GM19240 (cell line): ENCODE measurements around the gene PLAGL1.
"Not testable (repeated sequence)": the region's sequence is repeated elsewhere in the genome, so short reads cannot be mapped to it uniquely, and the experiment has no call there.

Experiments
- DNase-seq: peaks from one replicate; pipeline ENCODE4 v3.0.0; 2011; ENCODE audit warnings: low spot score; ENCODE audit not compliant: insufficient read length

The PLAGL1 gene

DNA sequence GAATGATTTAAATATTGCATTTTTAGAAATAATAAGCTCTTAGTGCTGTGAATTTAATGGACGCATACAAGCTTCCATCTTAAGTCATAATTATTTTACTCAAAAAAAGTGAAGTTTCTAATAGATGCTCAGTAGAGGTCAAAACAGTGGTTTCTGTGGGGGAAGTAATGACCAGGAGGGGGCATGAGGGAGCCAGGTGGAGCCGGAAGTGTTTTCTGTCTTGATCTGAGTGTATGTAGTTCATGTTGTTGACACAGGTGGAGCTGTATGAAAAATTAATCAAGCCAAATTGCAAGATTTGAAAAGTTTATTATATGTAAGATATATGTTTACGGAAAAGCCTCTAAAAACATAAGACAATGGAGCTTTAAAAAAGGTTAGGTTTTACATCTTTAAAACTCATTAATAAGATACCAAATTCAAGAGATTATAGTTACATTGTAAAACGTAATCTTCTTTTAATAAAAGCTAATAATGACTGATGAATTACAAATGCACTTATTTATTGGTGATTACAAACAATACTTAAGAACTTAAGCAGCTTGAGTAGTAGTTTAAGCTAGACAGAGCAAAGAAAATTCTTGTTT, 68.0 kb downstream of the PLAGL1 start:
- peak; percentile 62 for DNase-seq

DNA sequence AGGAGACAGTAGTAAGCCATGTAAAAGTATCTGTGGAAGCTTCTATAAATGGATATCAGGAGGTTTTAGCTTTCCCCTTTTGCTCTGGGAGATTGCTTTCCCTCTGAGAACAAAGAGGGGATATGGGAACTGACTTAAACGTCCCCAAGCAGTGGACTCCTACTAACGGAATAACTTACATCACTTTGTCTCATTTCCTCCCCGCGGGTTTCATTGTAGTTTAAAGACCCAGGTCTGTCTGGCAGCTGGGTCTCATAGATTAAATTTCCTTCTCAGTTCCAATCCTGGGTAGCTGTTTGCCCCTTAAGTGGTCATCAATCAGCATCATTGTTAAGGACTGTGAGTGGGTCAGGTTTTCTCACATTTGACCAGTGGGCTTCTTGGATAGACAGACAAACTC, 68.7 kb downstream of the PLAGL1 start:
- no peak for DNase-seq

DNA sequence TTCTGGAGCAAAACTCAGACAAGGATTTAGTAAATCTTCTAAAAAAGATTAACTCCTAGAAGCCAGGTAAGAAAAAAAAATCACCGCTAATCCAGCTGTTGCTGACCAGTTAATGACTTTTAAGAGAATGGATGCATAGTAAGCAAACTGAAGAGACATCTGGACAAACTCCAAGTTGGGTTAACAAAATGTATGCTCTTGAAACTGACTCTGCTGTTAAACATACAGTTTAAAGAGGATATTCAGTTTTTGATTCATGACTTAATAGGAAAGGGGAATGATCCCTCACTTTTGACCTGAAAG, 70.4 kb downstream of the PLAGL1 start:
- no peak for DNase-seq

DNA sequence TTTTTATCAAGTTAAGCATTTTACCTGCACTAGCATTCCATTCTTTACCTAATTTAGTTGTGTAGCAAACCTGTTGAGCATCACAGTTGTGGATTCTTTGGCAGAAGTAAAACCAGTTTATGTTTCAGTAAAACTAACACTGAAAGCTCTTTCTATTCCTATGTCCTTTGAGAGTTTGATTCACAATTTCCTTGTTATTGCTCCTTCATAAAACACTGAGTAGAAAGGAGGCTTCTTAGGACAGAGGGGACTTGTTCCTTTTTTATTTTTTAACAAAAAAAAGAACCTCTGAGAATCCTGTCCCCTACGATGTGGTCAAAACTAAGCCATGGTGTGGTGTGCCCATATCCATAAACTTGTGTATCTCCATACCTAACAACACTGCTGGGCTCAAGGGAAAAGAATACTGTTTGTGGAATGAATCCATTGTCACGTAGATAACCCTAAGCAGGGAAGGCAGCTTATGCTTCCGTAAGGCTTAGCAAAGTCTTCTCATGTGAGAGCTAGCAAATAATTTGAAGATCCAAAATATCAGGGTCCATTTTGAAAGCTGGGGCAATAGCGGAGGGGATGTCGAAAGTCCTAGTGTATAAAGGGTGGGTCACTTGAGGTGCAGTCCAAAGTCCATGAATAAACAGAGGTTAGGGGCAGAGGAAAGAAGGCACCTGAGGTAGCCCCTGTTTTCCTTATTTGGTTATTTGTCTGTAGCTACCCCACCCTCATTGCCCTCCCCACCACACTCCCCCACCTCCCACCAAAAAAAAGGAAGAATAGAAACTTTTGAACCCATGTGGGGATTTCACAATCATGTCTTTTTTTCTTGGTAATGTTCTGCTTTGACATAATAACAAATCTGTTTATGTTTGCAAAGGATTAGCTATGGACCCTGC, 71.0 kb downstream of the PLAGL1 start:
- DNase-seq = no peak

DNA sequence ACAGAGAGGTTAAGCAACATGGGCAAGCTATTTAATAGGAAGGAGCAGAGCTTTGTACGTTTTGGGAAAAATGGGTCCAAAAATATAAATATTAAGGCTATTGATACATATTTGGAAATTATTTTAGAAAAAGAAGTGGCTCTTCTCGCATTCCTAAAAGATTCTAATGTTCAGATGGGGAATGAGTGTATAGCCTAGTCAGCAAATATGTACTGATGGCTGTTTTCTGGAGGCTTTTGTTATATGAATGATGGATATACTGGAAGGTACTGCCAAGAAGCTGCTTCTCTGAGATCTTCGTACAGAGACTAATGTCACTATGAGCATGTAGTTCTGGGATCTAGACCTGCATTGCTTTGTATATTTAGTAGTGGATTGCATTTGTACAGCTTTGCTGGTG, 71.7 kb downstream of the PLAGL1 start:
- DNase-seq = no peak

DNA sequence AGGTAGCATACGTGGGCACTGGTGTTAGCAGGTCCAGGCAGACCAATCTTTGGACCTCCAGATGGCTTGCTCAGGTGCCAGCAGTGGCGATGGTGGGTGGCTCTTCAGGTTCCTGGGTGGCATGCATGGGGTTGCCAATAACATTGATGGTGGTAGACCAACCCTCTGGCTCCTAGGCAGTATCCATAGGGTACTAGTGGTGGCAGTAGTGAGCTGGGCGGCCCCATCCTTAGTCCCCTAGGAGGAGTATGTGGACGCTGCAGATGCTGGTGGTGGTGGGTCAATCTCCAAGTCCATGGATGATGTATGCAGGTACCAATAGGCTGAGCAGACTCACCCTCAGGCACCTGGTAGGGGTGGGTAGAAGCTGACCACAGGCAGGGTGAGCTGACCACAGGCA, 73.2 kb downstream of the PLAGL1 start:
- DNase-seq = no peak

DNA sequence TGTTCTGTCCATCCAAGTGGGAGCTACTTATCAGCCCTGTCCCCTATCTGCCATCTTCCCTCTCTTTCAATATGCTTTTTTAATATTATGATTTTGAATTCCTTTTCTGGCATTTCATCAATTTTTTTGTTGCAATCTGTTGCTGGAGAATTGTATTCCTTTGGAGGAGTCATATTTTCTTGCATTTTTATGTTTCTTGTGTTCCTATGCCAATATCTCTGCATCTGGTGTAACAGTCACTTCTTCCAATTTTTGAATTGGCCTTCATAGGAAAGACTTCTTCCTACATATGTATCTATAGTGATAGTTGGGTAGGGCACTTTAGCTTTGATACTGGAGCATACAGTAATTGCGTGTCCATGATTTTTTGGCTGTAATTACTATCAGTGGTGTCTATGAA, 73.7 kb downstream of the PLAGL1 start:
- DNase-seq = no peak

DNA sequence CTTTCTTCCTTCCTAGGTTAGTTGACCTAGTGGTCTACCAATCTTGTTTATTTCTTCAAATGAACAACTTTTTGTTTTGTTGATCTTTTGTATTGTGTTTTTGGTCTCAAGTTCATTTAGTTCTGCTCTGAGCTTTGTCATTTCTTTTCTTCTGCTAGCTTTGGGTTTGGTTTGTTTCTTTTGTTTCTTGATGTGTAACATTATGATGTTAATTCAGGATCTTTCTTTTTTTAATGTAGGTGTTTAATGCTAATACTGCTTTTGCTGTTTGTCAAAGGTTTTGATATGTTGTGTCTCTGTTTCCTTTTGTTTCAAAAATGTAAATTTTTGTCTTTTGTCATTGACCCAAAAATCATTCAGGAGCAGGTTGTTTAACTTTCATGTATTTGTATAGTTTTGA, 78.1 kb downstream of the PLAGL1 start:
- no peak for DNase-seq

DNA sequence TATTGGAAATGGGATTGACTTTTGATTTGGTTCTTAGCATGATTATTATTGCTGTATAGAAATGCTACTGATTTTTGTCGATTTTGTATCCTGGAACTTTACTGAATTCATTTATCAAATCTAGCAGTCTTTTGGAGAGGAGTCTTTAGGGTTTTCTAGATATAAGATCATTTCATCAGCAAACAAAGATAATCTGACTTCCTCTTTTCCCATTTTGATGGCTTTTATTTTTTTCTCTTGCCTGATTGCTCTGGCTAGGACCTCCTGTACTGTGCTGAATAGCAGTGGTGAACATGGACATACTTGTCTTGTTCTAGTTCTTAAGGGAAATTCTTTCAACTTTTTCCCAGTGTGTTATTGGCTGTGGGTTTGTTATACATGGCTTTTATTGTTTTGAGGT, 79.2 kb downstream of the PLAGL1 start:
- DNase-seq = no peak

DNA sequence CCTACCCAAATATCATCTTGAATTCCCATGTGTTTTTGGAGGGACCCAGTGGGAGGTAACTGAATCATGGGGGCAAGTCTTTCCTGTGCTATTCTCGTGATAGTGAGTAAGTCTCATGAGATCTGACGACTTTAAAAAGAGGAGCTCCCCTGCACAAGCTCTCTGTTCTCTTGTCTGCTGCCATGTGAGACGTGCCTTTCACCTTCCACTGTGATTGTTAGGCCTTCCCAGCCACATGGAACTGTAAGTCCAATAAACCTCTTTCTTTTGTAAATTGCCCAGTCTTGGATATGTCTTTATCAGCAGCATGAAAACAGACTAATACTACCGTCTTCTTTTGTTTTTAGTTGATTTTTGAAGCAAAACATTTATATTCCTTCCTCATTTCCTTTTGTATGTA, 91.0 kb downstream of the PLAGL1 start:
- not testable (repeated sequence) for DNase-seq

DNA sequence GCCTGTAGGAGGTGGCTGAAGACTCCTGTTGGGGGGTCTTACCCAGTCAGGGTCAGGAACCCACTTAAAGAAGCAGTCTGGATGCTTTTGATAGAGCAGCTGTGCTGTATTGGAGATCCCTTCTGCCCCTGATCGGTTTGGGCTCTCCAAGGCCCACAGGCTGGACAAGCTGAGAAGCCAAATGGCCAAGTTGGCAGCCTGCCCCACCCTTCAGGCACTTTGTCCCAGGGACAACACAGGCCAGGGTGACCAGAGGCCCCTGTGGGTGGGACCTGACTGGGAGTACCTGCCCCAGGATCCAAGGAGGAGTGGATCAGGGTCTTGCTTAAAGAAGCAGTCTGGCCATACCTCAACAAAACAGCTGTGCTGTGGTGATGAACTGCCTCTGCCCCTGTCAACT, 95.4 kb downstream of the PLAGL1 start:
- no peak for DNase-seq

DNA sequence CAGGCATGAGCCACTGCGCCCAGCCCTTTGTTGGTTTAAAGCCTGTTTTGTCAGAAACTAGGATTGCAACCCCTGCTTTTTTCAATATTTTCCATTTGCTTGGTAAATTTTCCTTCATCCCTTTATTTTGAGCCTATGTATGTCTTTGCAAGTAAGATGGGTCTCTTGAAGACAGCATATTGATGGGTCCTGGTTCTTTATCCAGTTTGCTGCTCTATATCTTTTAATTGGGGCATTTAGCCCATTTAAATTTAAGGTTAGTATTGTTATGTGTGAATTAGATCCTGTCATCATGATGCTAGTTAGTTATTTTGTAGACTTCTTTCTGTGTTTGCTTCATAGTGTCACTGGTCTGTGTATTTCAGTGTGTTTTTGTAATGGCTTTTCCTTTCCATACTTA, 97.0 kb downstream of the PLAGL1 start:
- no peak for DNase-seq

DNA sequence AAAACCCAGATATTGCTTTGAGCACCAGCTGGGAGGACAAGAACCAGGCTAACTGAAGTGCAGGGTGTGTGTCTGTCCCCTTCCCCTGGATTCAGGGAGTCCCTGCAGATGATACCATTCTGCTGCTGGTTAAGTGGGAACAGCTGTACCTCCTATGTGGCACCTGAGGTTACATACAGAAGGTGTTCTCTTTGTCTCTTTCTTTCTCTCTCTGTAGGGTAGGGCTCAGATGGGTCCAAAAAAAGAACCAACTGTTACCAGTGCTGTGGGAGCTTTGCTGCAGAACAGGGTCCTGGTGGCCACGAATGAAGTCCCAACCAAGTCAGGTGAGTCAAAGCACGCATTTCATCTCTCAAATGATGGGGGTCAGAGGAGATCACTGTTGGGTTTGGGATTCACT, 105.2 kb downstream of the PLAGL1 start:
- DNase-seq = no peak

DNA sequence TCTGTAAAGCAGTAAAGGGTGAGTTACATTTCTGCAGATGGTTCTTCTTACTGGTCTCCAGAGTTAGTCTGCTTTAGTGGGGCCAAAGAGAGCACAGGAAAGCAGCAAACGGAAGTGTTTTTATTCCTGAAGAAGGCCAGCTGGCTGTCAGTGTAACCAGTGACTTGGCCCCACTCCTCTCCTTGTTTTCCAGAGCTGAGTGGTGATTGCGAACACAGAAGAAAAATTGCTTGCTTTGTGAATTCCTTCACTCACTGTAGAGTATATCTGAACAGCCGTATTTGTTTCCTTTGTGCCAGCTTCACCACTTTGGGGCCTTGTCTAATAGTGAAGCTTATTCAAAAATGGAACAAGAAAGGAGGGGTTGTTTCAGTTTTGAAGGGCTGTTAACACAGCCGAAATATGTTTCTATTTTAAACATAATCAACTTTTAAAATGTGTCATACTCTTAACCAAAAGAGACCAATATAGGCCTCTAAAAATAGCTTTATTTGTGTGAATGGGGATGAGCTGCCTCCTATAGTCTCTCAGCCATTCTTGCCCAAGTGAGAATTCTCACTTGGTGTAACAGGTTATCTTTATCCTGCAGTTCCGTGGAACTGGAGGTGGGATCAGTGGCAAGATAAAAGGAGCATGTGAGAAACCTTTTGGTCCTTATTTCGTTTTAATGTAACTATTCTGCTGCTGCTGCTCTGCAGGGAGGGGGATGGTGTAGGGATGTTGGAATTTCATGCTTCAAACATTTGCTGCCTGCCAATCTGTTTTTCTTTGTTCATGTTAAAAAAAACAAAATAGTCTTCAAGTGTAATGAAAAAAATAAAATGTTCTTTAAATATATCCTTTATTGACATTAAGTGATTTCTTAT, 105.9 kb downstream of the PLAGL1 start:
- DNase-seq = peak; percentile 20

DNA sequence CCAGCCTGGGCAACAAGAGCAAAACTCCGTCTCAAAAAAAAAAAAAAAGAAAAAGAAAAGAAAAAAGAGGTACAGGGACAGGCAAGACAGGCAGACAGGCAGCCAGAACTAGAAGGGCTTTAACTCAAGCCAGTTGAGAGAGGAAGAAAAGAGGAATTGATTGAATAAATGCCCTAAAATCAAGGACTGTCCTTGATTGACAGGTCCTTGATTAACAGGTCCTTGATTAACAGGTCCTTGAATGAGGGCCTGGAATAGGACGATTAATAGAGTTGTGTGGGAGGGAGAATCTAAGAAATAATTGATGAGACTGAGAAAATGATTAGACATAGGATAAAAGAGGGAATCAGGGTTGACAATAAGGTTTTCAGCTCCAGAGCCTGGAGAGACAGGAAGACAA, 107.7 kb downstream of the PLAGL1 start:
- DNase-seq = no peak

DNA sequence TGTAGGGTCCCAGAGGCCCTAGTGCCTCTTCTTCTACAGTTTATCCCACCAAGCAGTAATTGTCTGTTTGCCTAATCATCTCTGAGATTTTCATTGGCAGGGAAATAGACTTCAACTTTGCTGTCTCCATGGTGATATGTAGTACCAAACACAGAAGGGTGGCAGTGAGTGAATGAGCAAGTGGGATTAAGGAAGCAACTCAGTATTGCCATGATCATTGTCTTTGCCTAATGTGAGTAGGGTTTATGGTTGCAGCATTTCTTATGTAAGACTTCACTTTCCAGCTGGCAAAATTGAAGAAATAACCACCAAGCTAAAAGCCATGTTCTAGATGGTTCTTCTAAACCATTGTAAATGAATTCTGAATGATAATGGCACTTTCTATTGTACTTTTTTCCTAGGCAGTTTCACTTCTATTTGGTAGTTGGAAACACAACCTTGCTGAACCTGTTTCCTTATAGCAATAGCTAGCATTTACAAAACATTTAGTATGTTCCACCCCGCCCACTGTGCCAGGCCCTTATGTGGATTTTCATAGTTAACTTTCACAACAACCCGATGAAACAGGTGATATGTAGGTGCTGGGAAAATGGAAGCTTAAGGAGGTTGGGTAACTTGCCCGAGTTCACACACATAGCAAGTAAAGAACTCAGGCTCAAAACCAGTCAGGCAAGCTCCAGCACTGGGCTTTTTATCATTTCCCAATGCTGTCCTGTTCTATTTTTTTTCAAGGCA, 111.8 kb downstream of the PLAGL1 start:
- DNase-seq = no peak

DNA sequence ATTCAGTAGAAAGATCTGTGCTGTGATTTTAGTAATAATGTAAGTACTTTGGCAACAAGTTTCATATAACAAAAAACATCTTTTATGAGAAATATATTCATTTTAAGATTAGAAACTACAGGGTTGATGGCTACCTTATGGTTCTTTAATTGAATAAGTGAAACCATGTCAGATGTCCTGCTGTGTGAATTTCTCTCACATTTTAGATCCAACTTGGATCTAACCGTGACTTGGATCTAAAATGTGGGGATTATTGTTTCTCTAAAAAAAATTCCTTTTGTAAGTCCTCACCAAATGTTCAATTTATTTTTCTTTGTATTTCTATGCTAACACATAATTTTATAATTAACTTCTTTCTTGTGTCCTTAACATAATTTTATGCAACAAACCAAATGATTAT, 113.4 kb downstream of the PLAGL1 start:
- DNase-seq = no peak
